Common myeloid progenitor, CD34-positive (primary cell): ENCODE data around the gene BAZ2A.
"Not testable (repeated sequence)": the region's sequence is repeated elsewhere in the genome, so short reads cannot be mapped to it uniquely, and the experiment has no call there.

Source experiments
- CTCF ChIA-PET: fragments of 350-600 bp; sonication (Branson Sonifier 250); formaldehyde crosslinking; loops from one replicate; lab custom pipeline; 2021; ENCODE audit warnings: antibody characterized with exemption; lab: Charles Lee
- POLR2A ChIA-PET: fragments of 350-600 bp; sonication (Branson Sonifier 250); formaldehyde crosslinking; loops from one replicate; lab custom pipeline; 2021; ENCODE audit warnings: antibody characterized with exemption; lab: Charles Lee
- DNase-seq, 3 donors: peaks; one replicate each; pipeline versions ENCODE4 v3.0.0 to v3.0.0-alpha.2; 2013
- H3K27ac ChIP-seq, 2 experiments: 1 replicate in 1 of 2; 2 replicates in 1 of 2; pipeline ENCODE4 v1.7.0; 2013; ENCODE audit warnings: inconsistent platforms in 2 of 2, low read length in 2 of 2, mild to moderate bottlenecking in 2 of 2, low read depth in 1 of 2, moderate library complexity in 1 of 2; ENCODE audit not compliant: severe bottlenecking in 2 of 2, insufficient read depth in 1 of 2, poor library complexity in 1 of 2
- H3K27me3 ChIP-seq, 5 experiments: replicated peaks in 2 of 5; 1 replicate in 3 of 5; 2 replicates in 2 of 5; pipeline versions ENCODE4 v1.6.1 to v1.7.0; 2013; ENCODE audit warnings: low read length in 4 of 5, mild to moderate bottlenecking in 2 of 5, moderate library complexity in 2 of 5, inconsistent platforms in 1 of 5; ENCODE audit not compliant: insufficient read depth in 5 of 5, control insufficient read depth in 4 of 5
- H3K36me3 ChIP-seq, 4 experiments: 1 replicate in 2 of 4; 2 replicates in 2 of 4; pipeline versions ENCODE4 v1.6.1 to v1.7.0; 2013; ENCODE audit warnings: low read length in 3 of 4, control low read depth in 1 of 4, mild to moderate bottlenecking in 1 of 4; ENCODE audit not compliant: control insufficient read depth in 4 of 4, insufficient read depth in 4 of 4
- H3K4me1 ChIP-seq, 4 experiments: 1 replicate in 3 of 4; 2 replicates in 1 of 4; pipeline versions ENCODE4 v1.6.1 to v1.7.1; 2013; ENCODE audit warnings: low read length in 3 of 4, mild to moderate bottlenecking in 3 of 4, control low read depth in 1 of 4, inconsistent platforms in 1 of 4, moderate library complexity in 1 of 4; ENCODE audit not compliant: control insufficient read depth in 4 of 4, insufficient read depth in 4 of 4; ENCODE audit errors: control extremely low read depth in 1 of 4
- H3K4me3 ChIP-seq, 7 experiments: 1 replicate in 4 of 7; 2 replicates in 3 of 7; pipeline versions ENCODE4 v1.5.1 to v1.7.0; 2013; ENCODE audit warnings: mild to moderate bottlenecking in 7 of 7, low read length in 6 of 7, moderate library complexity in 6 of 7, inconsistent platforms in 2 of 7, low read depth in 2 of 7, control low read depth in 1 of 7; ENCODE audit not compliant: insufficient read depth in 4 of 7, control insufficient read depth in 1 of 7; ENCODE audit errors: extremely low read depth in 1 of 7
- H3K9me3 ChIP-seq, 5 experiments: 1 replicate in 4 of 5; 2 replicates in 1 of 5; pipeline versions ENCODE4 v1.6.1 to v1.7.1; 2013; ENCODE audit warnings: low read length in 4 of 5, mild to moderate bottlenecking in 2 of 5, inconsistent platforms in 1 of 5, low read depth in 1 of 5, moderate library complexity in 1 of 5; ENCODE audit not compliant: control insufficient read depth in 4 of 5, insufficient read depth in 2 of 5; ENCODE audit errors: control extremely low read depth in 1 of 5
- WGBS: methylation state at CpG from one replicate; pipeline ENCODE4 v1.1.5; 2013; ENCODE audit not compliant: insufficient coverage; 5-methylcytosine and 5-hydroxymethylcytosine counted together

The BAZ2A gene

GRCh38 chr12:56668197-56668457 lies 38.0 kb upstream of the BAZ2A start:
- Histone ChIP-seq H3K27me3 (no peaks in the 10 kb centered on the region), H3K9me3 (no peaks in the 10 kb centered on the region), H3K4me1 (no peaks in the 10 kb centered on the region), H3K27ac (no peak overlapping the region), H3K4me3 (no peak overlapping the region), H3K36me3 (peaks cover 28 to 81% (median 56%) of the 10 kb centered on the region in 4 experiments)
- ChIA-PET POLR2A (interaction anchor here (0.6 kb wide), 1 partner anchor 43 kb away, joined by 7 read pairs; no protein-coding TSS in a partner anchor), CTCF (no interaction called here)
- no peak for DNase-seq
- WGBS: no CpG with 5 or more reads among the region's 2 CpGs

GRCh38 chr12:56661979-56662638 lies 32.0 kb upstream of the BAZ2A start:
- Histone ChIP-seq H3K4me1 (no peaks in the 10 kb centered on the region), H3K36me3 (peaks cover 8 to 38% (median 27%) of the 10 kb centered on the region in 4 experiments), H3K27me3 (no peaks in the 10 kb centered on the region), H3K4me3 (no peak overlapping the region), H3K27ac (no peak overlapping the region), H3K9me3 (no peaks in the 10 kb centered on the region)
- no peak for DNase-seq
- POLR2A ChIA-PET: interaction anchor here (0.7 to 1.2 kb wide), 2 partner anchors 16 to 18 kb away, joined by 3 read pairs; partner anchors contain the start of gene ATP5F1B
- CTCF ChIA-PET: interaction anchor here (0.6 to 1.3 kb wide), 5 partner anchors 10 to 29 kb away, joined by 3 to 4 read pairs (median 4); no protein-coding TSS in a partner anchor
- 97% methylated on average over 12 of the region's 13 CpGs for WGBS

- H3K4me3 ChIP-seq: no peak overlapping the region
- 88% methylated on average over 6 of the region's 7 CpGs for WGBS
- no peaks in the 10 kb centered on the region for H3K27me3 ChIP-seq
- no peak for DNase-seq
- H3K9me3 ChIP-seq: no peaks in the 10 kb centered on the region
- CTCF ChIA-PET: interaction anchor here (0.9 to 1.3 kb wide), 4 partner anchors 10 to 25 kb away, joined by 3 to 4 read pairs (median 4); no protein-coding TSS in a partner anchor
- H3K36me3 ChIP-seq: peaks cover 8 to 33% (median 22%) of the 10 kb centered on the region in 4 experiments
- POLR2A ChIA-PET: interaction anchor here (0.7 to 1.2 kb wide), 4 partner anchors 16 to 374 kb away, joined by 3 to 4 read pairs (median 3); partner anchors contain the start of gene ATP5F1B
- no peak overlapping the region for H3K27ac ChIP-seq
- no peaks in the 10 kb centered on the region for H3K4me1 ChIP-seq
Measured at GRCh38 chr12:56661560-56661959, 31.4 kb upstream of the BAZ2A start.

- Histone ChIP-seq H3K27ac (no peak overlapping the region), H3K4me1 (no peaks in the 10 kb centered on the region), H3K9me3 (peaks cover 0 to 6% (median 0%) of the 10 kb centered on the region in 5 experiments), H3K4me3 (no peak overlapping the region), H3K36me3 (peaks cover 1 to 9% (median 6%) of the 10 kb centered on the region in 4 experiments), H3K27me3 (no peaks in the 10 kb centered on the region)
- CTCF ChIA-PET: interaction anchor here (0.7 to 2.2 kb wide), 4 partner anchors 9 to 22 kb away, joined by 3 to 9 read pairs (median 4); no protein-coding TSS in a partner anchor
- 75% methylated on average over 1 of the region's 1 CpG for WGBS
- peak in 2 of 3 donors; percentile 35 to 37 for DNase-seq
- POLR2A ChIA-PET: no interaction called here
Measured at GRCh38 chr12:56658921-56659320, 28.8 kb upstream of the BAZ2A start.

GRCh38 chr12:56657416-56658379 lies 27.6 kb upstream of the BAZ2A start:
- CTCF ChIA-PET: interaction anchor here (1.1 to 2.2 kb wide), 3 partner anchors 9 to 21 kb away, joined by 3 to 9 read pairs (median 5); no protein-coding TSS in a partner anchor

GRCh38 chr12:56653781-56654180 lies 23.7 kb upstream of the BAZ2A start:
- CTCF ChIA-PET, H3K27ac ChIP-seq, DNase-seq, H3K27me3 ChIP-seq, H3K9me3 ChIP-seq, H3K4me3 ChIP-seq, H3K36me3 ChIP-seq, POLR2A ChIA-PET, H3K4me1 ChIP-seq: not testable (repeated sequence)
- WGBS: 78% methylated on average over 4 of the region's 5 CpGs

More at GRCh38 chr12:56657416-56658379, 27.6 kb upstream of the BAZ2A start:
- WGBS: 100% methylated on average over 3 of the region's 7 CpGs
- POLR2A ChIA-PET: no interaction called here
- Histone ChIP-seq H3K27ac (no peak overlapping the region), H3K36me3 (peaks cover 0 to 1% (median 0%) of the 10 kb centered on the region in 4 experiments), H3K4me1 (no peaks in the 10 kb centered on the region), H3K27me3 (no peaks in the 10 kb centered on the region), H3K4me3 (no peak overlapping the region), H3K9me3 (peaks cover 0 to 7% (median 4%) of the 10 kb centered on the region in 5 experiments)
- DNase-seq: no peak
